PC-3 (cell line): ENCODE measurements around the gene ZNF532. TPM values are rescaled to one million over a fixed set of nuclear protein-coding genes. Genes with fewer than 3 reads are reported as not detected.

Experiments
- ATAC-seq: fragments of 200-7000 bp; cut with Tn5 transposase; 2 replicates; pipeline ENCODE4 v1.9.1; 2020; ENCODE audit warnings: mild to moderate bottlenecking, moderate library complexity
- BruUV-seq: library from RNA; stranded (reverse); fragments of 400-500 nt; replicated peaks from 2 replicates; lab custom pipeline; 2021; lab: Mats Ljungman, UMichigan
- CTCF ChIA-PET: fragments of 300-600 bp; sonication (Branson Sonifier 250); formaldehyde crosslinking; loops from one replicate; lab custom pipeline; 2022; ENCODE audit warnings: antibody characterized with exemption; lab: Charles Lee
- POLR2A ChIA-PET: fragments of 300-600 bp; sonication (Branson Sonifier 250); formaldehyde crosslinking; loops from one replicate; lab custom pipeline; 2022; ENCODE audit warnings: antibody characterized with exemption; ENCODE audit not compliant: unreplicated experiment; lab: Charles Lee
- DNase-seq: peaks from one replicate; pipeline ENCODE4 v3.0.0-alpha.2; 2015
- H2AFZ ChIP-seq: fragments of 300-600 bp; sonication (generic); 2 replicates; pipeline ENCODE4 v1.6.0; 2016; ENCODE audit warnings: antibody characterized with exemption, low read length
- H3F3A ChIP-seq: fragments of 300-600 bp; sonication (generic); one replicate; pipeline ENCODE4 v1.6.0; 2017; ENCODE audit warnings: antibody characterized with exemption, low read length, control low read depth, mild to moderate bottlenecking; ENCODE audit not compliant: unreplicated experiment
- H3K27ac ChIP-seq: fragments of 300-600 bp; sonication (generic); 2 replicates; pipeline ENCODE4 v1.5.1; 2016; ENCODE audit warnings: mild to moderate bottlenecking, low read length
- H3K27me3 ChIP-seq: fragments of 300-600 bp; sonication (generic); 2 replicates; pipeline ENCODE4 v1.6.1; 2016; ENCODE audit warnings: low read length, mixed read lengths
- H3K36me3 ChIP-seq: fragments of 300-600 bp; sonication (generic); 2 replicates; pipeline ENCODE4 v1.6.1; 2016; ENCODE audit warnings: low read depth, mixed run types, low read length, mixed read lengths
- H3K4me1 ChIP-seq: fragments of 300-600 bp; sonication (generic); 2 replicates; pipeline ENCODE4 v1.5.1; 2016; ENCODE audit warnings: low read length; ENCODE audit not compliant: insufficient read depth
- H3K4me2 ChIP-seq: fragments of 300-600 bp; sonication (generic); 2 replicates; pipeline ENCODE4 v1.6.0; 2016; ENCODE audit warnings: low read length
- H3K4me3 ChIP-seq: fragments of 300-600 bp; sonication (generic); 2 replicates; pipeline ENCODE4 v1.5.1; 2016; ENCODE audit warnings: mild to moderate bottlenecking, low read length, mixed read lengths
- H3K79me2 ChIP-seq: fragments of 300-600 bp; sonication (generic); 2 replicates; pipeline ENCODE4 v1.6.1; 2017; ENCODE audit warnings: low read length, mixed read lengths
- H3K9ac ChIP-seq: fragments of 300-600 bp; sonication (generic); 2 replicates; pipeline ENCODE4 v1.6.0; 2016; ENCODE audit warnings: mild to moderate bottlenecking, low read length
- H3K9me2 ChIP-seq: fragments of 300-600 bp; sonication (generic); replicated peaks from 2 replicates; pipeline ENCODE4 v1.6.1; 2016; ENCODE audit warnings: mixed run types, low read length, mixed read lengths
- H3K9me3 ChIP-seq: fragments of 300-600 bp; sonication (generic); 2 replicates; pipeline ENCODE4 v1.6.1; 2016; ENCODE audit warnings: low read length, mixed read lengths
- H4K20me1 ChIP-seq: fragments of 300-600 bp; sonication (generic); 2 replicates; pipeline ENCODE4 v1.6.1; 2016; ENCODE audit warnings: low read length, mixed read lengths
- EZH2 ChIP-seq: fragments of 300-600 bp; sonication (generic); IDR thresholded peaks from one replicate; pipeline ENCODE4 v1.6.1; 2017; ENCODE audit warnings: antibody characterized with exemption, mild to moderate bottlenecking, low read length; ENCODE audit not compliant: unreplicated experiment
- EZH2phosphoT487 ChIP-seq: fragments of 300-600 bp; sonication (generic); IDR thresholded peaks from 2 replicates; pipeline ENCODE4 v1.6.1; 2018; ENCODE audit warnings: mild to moderate bottlenecking, antibody characterized with exemption, low read length, borderline replicate concordance
- intact Hi-C: fragments of 100-400 bp; cut with micrococcal nuclease; formaldehyde crosslinking; loops from 2 replicates; pipeline ENCODE4 v1.9.0; 2023
- total RNA-seq: library from RNA; depleted of rRNA; stranded (reverse); fragments of >200 nt; gene quantifications from 2 replicates; pipeline ENCODE4 v1.2.3, GENCODE V29; 2014
- TF ChIP-seq, protein P1 (sequence below): fragments of 300-600 bp; sonication (generic); conservative IDR thresholded peaks from 2 replicates; pipeline ENCODE4 v1.5.1; 2017; ENCODE audit warnings: antibody characterized with exemption, low read depth, mild to moderate bottlenecking, low read length

ZNF532 gene
- total RNA-seq, 1 experiment from 2014 or later: 47.3 TPM

GRCh38 chr18:58838165-58838860, 26.4 kb upstream of the ZNF532 start:
- 0 out of 2 replicates have a peak, but pooled peaks cover 4% of the 10 kb centered on the region for H3K9me3 ChIP-seq
- no peak overlapping the region for H3K27ac ChIP-seq
- ATAC-seq (no peak), DNase-seq (no peak)
- no peaks in the 10 kb centered on the region for H3K36me3 ChIP-seq
- no peaks in the 10 kb centered on the region for H3K27me3 ChIP-seq
- no peaks in the 10 kb centered on the region for H3K79me2 ChIP-seq
- no peak overlapping the region for H2AFZ ChIP-seq
- no peaks in the 10 kb centered on the region for H3K4me1 ChIP-seq
- no peak overlapping the region for H3K4me3 ChIP-seq
- no peaks in the 10 kb centered on the region for H3F3A ChIP-seq
- TF ChIP-seq EZH2: no peak
- TF ChIP-seq EZH2phosphoT487: no peak
- TF ChIP-seq, protein P1, sequence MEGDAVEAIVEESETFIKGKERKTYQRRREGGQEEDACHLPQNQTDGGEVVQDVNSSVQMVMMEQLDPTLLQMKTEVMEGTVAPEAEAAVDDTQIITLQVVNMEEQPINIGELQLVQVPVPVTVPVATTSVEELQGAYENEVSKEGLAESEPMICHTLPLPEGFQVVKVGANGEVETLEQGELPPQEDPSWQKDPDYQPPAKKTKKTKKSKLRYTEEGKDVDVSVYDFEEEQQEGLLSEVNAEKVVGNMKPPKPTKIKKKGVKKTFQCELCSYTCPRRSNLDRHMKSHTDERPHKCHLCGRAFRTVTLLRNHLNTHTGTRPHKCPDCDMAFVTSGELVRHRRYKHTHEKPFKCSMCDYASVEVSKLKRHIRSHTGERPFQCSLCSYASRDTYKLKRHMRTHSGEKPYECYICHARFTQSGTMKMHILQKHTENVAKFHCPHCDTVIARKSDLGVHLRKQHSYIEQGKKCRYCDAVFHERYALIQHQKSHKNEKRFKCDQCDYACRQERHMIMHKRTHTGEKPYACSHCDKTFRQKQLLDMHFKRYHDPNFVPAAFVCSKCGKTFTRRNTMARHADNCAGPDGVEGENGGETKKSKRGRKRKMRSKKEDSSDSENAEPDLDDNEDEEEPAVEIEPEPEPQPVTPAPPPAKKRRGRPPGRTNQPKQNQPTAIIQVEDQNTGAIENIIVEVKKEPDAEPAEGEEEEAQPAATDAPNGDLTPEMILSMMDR: no peak
- BruUV-seq: no TSS peak
- H3K9me2 ChIP-seq: no peaks in the 10 kb centered on the region
- ChIA-PET POLR2A (interaction anchor here (0.6 kb wide), 1 partner anchor 18 kb away, joined by 9 read pairs; no protein-coding TSS in a partner anchor), CTCF (no interaction called here)
- no peaks in the 10 kb centered on the region for H4K20me1 ChIP-seq
- intact Hi-C loops: no loop called here
- no peak overlapping the region for H3K9ac ChIP-seq
- no peak overlapping the region for H3K4me2 ChIP-seq

- Histone ChIP-seq H3K4me1 (no peaks in the 10 kb centered on the region), H3K9ac (no peak overlapping the region), H3K27ac (no peak overlapping the region), H3K4me3 (no peak overlapping the region), H2AFZ (no peak overlapping the region), H3K36me3 (no peaks in the 10 kb centered on the region), H3F3A (no peaks in the 10 kb centered on the region), H3K79me2 (no peaks in the 10 kb centered on the region), H3K27me3 (no peaks in the 10 kb centered on the region), H4K20me1 (no peaks in the 10 kb centered on the region), H3K4me2 (no peak overlapping the region), H3K9me2 (no peaks in the 10 kb centered on the region), H3K9me3 (0 out of 2 replicates have a peak, but pooled peaks cover 4% of the 10 kb centered on the region)
- ChIA-PET POLR2A (no interaction called here), CTCF (no interaction called here)
- intact Hi-C loops: no loop called here
- TF ChIP-seq EZH2 (no peak), EZH2phosphoT487 (no peak)
- TF ChIP-seq, protein P1: no peak
- ATAC-seq: no peak
- no TSS peak for BruUV-seq
- DNase-seq: no peak
Measured at GRCh38 chr18:58838946-58839345, 25.7 kb upstream of the ZNF532 start.
